GM19455 (cell line): ENCODE data around the gene FAM219B.
"Not testable (repeated sequence)": the region's sequence is repeated elsewhere in the genome, so short reads cannot be mapped to it uniquely, and the experiment has no call there.

ENCODE experiments used
- ATAC-seq: cut with Tn5 transposase; IDR thresholded peaks from one replicate; pipeline ENCODE4 v1.9.1; 2021; ENCODE audit not compliant: unreplicated experiment

Gene FAM219B

GRCh38 chr15:74906450-74907162 lies at the start of gene FAM219B:
Gene FAM219B, minus strand, starts transcription at chr15:74906851. Its CDS starts 51 bp downstream, at chr15:74906800.
- ATAC-seq: peak; percentile 82

GRCh38 chr15:74955796-74956647 lies 49.4 kb upstream of the FAM219B start:
- ATAC-seq: peak; percentile 47

GRCh38 chr15:74955017-74955416 lies 48.4 kb upstream of the FAM219B start:
- ATAC-seq: no peak

GRCh38 chr15:74954515-74954914 lies 47.9 kb upstream of the FAM219B start:
- no peak for ATAC-seq

GRCh38 chr15:74951006-74951405 lies 44.4 kb upstream of the FAM219B start:
- no peak for ATAC-seq

GRCh38 chr15:74950078-74950908 lies 43.6 kb upstream of the FAM219B start:
- ATAC-seq: no peak

- peak; percentile 87 for ATAC-seq
These were observed 31.1 kb upstream of the FAM219B start, which contains the start of gene COX5A for GRCh38 chr15:74937590-74938371. Gene COX5A, minus strand, starts transcription at chr15:74938073. Its CDS starts 59 bp downstream, at chr15:74938014.

GRCh38 chr15:74937272-74937589 lies 30.6 kb upstream of the FAM219B start:
- ATAC-seq: no peak

- ATAC-seq: not testable (repeated sequence)
These were observed 28.5 kb upstream of the FAM219B start for GRCh38 chr15:74935193-74935592.

GRCh38 chr15:74933573-74933972 lies 26.9 kb upstream of the FAM219B start:
- no peak for ATAC-seq

GRCh38 chr15:74928771-74929198 lies 22.1 kb upstream of the FAM219B start:
- no peak for ATAC-seq

GRCh38 chr15:74924525-74924924 lies 17.9 kb upstream of the FAM219B start:
- ATAC-seq: no peak

- no peak for ATAC-seq
These were observed 13.8 kb upstream of the FAM219B start for GRCh38 chr15:74920456-74920855.

GRCh38 chr15:74917676-74918075 lies 11.0 kb upstream of the FAM219B start:
- ATAC-seq: no peak

- not testable (repeated sequence) for ATAC-seq
These were observed 7.1 kb upstream of the FAM219B start for GRCh38 chr15:74913799-74914198.

- ATAC-seq: no peak
These were observed 6.4 kb upstream of the FAM219B start for GRCh38 chr15:74913041-74913440.

- no peak for ATAC-seq
These were observed 2.0 kb upstream of the FAM219B start for GRCh38 chr15:74908635-74909034.

GRCh38 chr15:74907163-74907870 lies 666 bp upstream of the FAM219B start:
- no peak for ATAC-seq

GRCh38 chr15:74906067-74906449 lies 593 bp downstream of the FAM219B start:
- ATAC-seq: peak; percentile 9
